ENCODE data around the gene CHKA. TPM values are rescaled to one million over a fixed set of nuclear protein-coding genes. Genes with fewer than 3 reads are reported as not detected.

Gene CHKA
- polyA plus RNA-seq, 1 donor (not counting 4 experiments of a cell fraction or from before 2014, with no cell fraction given) = 7.1 TPM

GRCh38 chr11:68106165-68106940 is 14.8 kb downstream of the CHKA start:
- no peak overlapping the region for H2AFZ ChIP-seq (ENCODE audit: control insufficient read depth, low read length)
- no peak overlapping the region for H3K27ac ChIP-seq (ENCODE audit: control insufficient read depth, insufficient read depth, low read length)
- no peaks in the 10 kb centered on the region for H3K4me1 ChIP-seq (ENCODE audit: control insufficient read depth, extremely low read depth, insufficient read depth, low read length)
- no peak for TF ChIP-seq CTCF (optimal IDR thresholded peaks at IDR 0.05 in 1 of 3, IDR thresholded peaks at IDR 0.05 in 1 of 3, conservative IDR thresholded peaks at IDR 0.05 in 1 of 3; ENCODE audit: extremely low read depth in 1 of 3, insufficient read depth in 2 of 3, low read length in 3 of 3)
- TF ChIP-seq EZH2 (IDR thresholded peaks at IDR 0.05; ENCODE audit: low read length) = no peak
- H3K9me1 ChIP-seq (ENCODE audit: control insufficient read depth, extremely low read depth, insufficient read depth, low read length) = no peaks in the 10 kb centered on the region
- no peaks in the 10 kb centered on the region for H4K20me1 ChIP-seq (ENCODE audit: control insufficient read depth, extremely low read depth, insufficient read depth, low read length)
- no peaks in the 10 kb centered on the region for H3K9me3 ChIP-seq (ENCODE audit: control insufficient read depth, low read depth, low read length)
- no peak overlapping the region for H3K4me2 ChIP-seq (ENCODE audit: control insufficient read depth, extremely low read depth, insufficient read depth, low read depth, low read length)
- no peaks in the 10 kb centered on the region for H3K79me2 ChIP-seq (ENCODE audit: control insufficient read depth, insufficient read depth, low read length)
- no peak for DNase-seq (ENCODE audit: low read depth, low spot score)
- no peak overlapping the region for H3K9ac ChIP-seq (ENCODE audit: control insufficient read depth, extremely low read depth, insufficient read depth, low read length)
- dilution Hi-C loops (cut with MboI; ENCODE audit: extremely low pct_ligation_motif_present, low sequenced_read_pairs) = no loop called here
- no peak for FAIRE-seq
- H3K27me3 ChIP-seq (ENCODE audit: control insufficient read depth, extremely low read depth, insufficient read depth, low read length) = no peaks in the 10 kb centered on the region
- no peak overlapping the region for H3K4me3 ChIP-seq (ENCODE audit: control insufficient read depth in 2 of 3, extremely low read depth in 1 of 3, insufficient read depth in 2 of 3, low read depth in 1 of 3, low read length in 3 of 3)
- no peaks in the 10 kb centered on the region for H3K36me3 ChIP-seq (ENCODE audit: control insufficient read depth in 2 of 2, extremely low read depth in 1 of 2, insufficient read depth in 2 of 2, low read length in 2 of 2)

- H3K9me3 ChIP-seq (ENCODE audit: control insufficient read depth, low read depth, low read length) = no peaks in the 10 kb centered on the region
- no peak overlapping the region for H3K4me3 ChIP-seq (ENCODE audit: control insufficient read depth in 2 of 3, extremely low read depth in 1 of 3, insufficient read depth in 2 of 3, low read depth in 1 of 3, low read length in 3 of 3)
- dilution Hi-C loops (cut with MboI; ENCODE audit: extremely low pct_ligation_motif_present, low sequenced_read_pairs) = no loop called here
- no peaks in the 10 kb centered on the region for H3K27me3 ChIP-seq (ENCODE audit: control insufficient read depth, extremely low read depth, insufficient read depth, low read length)
- no peak overlapping the region for H3K9ac ChIP-seq (ENCODE audit: control insufficient read depth, extremely low read depth, insufficient read depth, low read length)
- H2AFZ ChIP-seq (ENCODE audit: control insufficient read depth, low read length) = no peak overlapping the region
- no peaks in the 10 kb centered on the region for H4K20me1 ChIP-seq (ENCODE audit: control insufficient read depth, extremely low read depth, insufficient read depth, low read length)
- TF ChIP-seq CTCF (optimal IDR thresholded peaks at IDR 0.05 in 1 of 3, IDR thresholded peaks at IDR 0.05 in 1 of 3, conservative IDR thresholded peaks at IDR 0.05 in 1 of 3; ENCODE audit: extremely low read depth in 1 of 3, insufficient read depth in 2 of 3, low read length in 3 of 3) (no peak), EZH2 (IDR thresholded peaks at IDR 0.05; ENCODE audit: low read length) (no peak)
- FAIRE-seq (no peak), DNase-seq (ENCODE audit: low read depth, low spot score) (no peak)
- no peaks in the 10 kb centered on the region for H3K9me1 ChIP-seq (ENCODE audit: control insufficient read depth, extremely low read depth, insufficient read depth, low read length)
- no peaks in the 10 kb centered on the region for H3K4me1 ChIP-seq (ENCODE audit: control insufficient read depth, extremely low read depth, insufficient read depth, low read length)
- no peaks in the 10 kb centered on the region for H3K36me3 ChIP-seq (ENCODE audit: control insufficient read depth in 2 of 2, extremely low read depth in 1 of 2, insufficient read depth in 2 of 2, low read length in 2 of 2)
- H3K27ac ChIP-seq (ENCODE audit: control insufficient read depth, insufficient read depth, low read length) = no peak overlapping the region
- H3K79me2 ChIP-seq (ENCODE audit: control insufficient read depth, insufficient read depth, low read length) = no peaks in the 10 kb centered on the region
- no peak overlapping the region for H3K4me2 ChIP-seq (ENCODE audit: control insufficient read depth, extremely low read depth, insufficient read depth, low read depth, low read length)
Measured at GRCh38 chr11:68099474-68100405, 21.4 kb downstream of the CHKA start.
